DMS153 treated with DMSO at 0.1 percent for 48 hours (cell line): ENCODE results near the gene SIGMAR1.

Experiments
- DNase-seq: peaks from one replicate; lab custom pipeline; 2025; ENCODE audit not compliant: unreplicated experiment; lab: John Stamatoyannopoulos, UW

Gene SIGMAR1

GRCh38 chr9:34633166-34633565, 4.4 kb downstream of the SIGMAR1 start:
- no peak for DNase-seq

GRCh38 chr9:34630402-34631154, 7.0 kb downstream of the SIGMAR1 start:
- no peak for DNase-seq

- no peak for DNase-seq
These were observed 8.1 kb downstream of the SIGMAR1 start for GRCh38 chr9:34629491-34629808.

- no peak for DNase-seq
These were observed 8.7 kb downstream of the SIGMAR1 start, which contains the start of gene ARID3C for GRCh38 chr9:34628656-34629490. TSS of gene ARID3C (minus strand) at chr9:34629066. CDS start at chr9:34628014, 1,052 bp downstream.

GRCh38 chr9:34627716-34628655, 9.6 kb downstream of the SIGMAR1 start:
- DNase-seq: no peak

GRCh38 chr9:34625186-34625486, 12.5 kb downstream of the SIGMAR1 start:
- no peak for DNase-seq

- DNase-seq: no peak
These were observed 13.0 kb downstream of the SIGMAR1 start for GRCh38 chr9:34624475-34625185.

GRCh38 chr9:34623374-34624235, 14.0 kb downstream of the SIGMAR1 start:
- no peak for DNase-seq

GRCh38 chr9:34620061-34620994, 17.3 kb downstream of the SIGMAR1 start, which contains the start of gene DCTN3:
TSS of gene DCTN3 (minus strand) at chr9:34620495. CDS start at chr9:34620464, 31 bp downstream.
- DNase-seq: peak; percentile 74

GRCh38 chr9:34615132-34615531, 22.5 kb downstream of the SIGMAR1 start:
- no peak for DNase-seq

GRCh38 chr9:34612788-34613390, 24.7 kb downstream of the SIGMAR1 start:
- peak; percentile 26 for DNase-seq

GRCh38 chr9:34611811-34612787, 25.5 kb downstream of the SIGMAR1 start, which contains the start of gene RPP25L:
TSS of gene RPP25L (minus strand) at chr9:34612097. CDS start at chr9:34611296, 801 bp downstream.
- DNase-seq: peak; percentile 49

- DNase-seq: no peak
These were observed 26.3 kb downstream of the SIGMAR1 start for GRCh38 chr9:34611251-34611810.

GRCh38 chr9:34610434-34611206, 27.0 kb downstream of the SIGMAR1 start:
- no peak for DNase-seq

GRCh38 chr9:34607331-34607730, 30.3 kb downstream of the SIGMAR1 start:
- DNase-seq: no peak

- DNase-seq: no peak
These were observed 30.7 kb downstream of the SIGMAR1 start for GRCh38 chr9:34606905-34607304.
